GM12891 (cell line): Measurements from ENCODE around the gene GCNT2.
A peak's percentile ranks its signal among the peaks of the same experiment; 100 is the strongest.
"Not testable (repeated sequence)": the region's sequence is repeated elsewhere in the genome, so short reads cannot be mapped to it uniquely, and the experiment has no call there.

Experiments
- DNase-seq: peaks from one replicate; pipeline ENCODE4 v3.0.0; 2011; ENCODE audit warnings: low spot score; ENCODE audit not compliant: insufficient read length
- FAIRE-seq: peaks from 2 replicates; lab custom pipeline; 2011; peaks lifted over from hg19 to GRCh38; lab: Jason Lieb, UNC
- PAX5 ChIP-seq: IDR thresholded peaks from 2 replicates; pipeline ENCODE4 v1.6.1; 2011; ENCODE audit warnings: low read length, moderate library complexity, mild to moderate bottlenecking; ENCODE audit not compliant: insufficient read depth, severe bottlenecking
- POLR2A ChIP-seq: IDR thresholded peaks from 2 replicates; pipeline ENCODE4 v1.6.1; 2011; ENCODE audit warnings: low read depth, low read length, control low read depth
- POLR2AphosphoS5 ChIP-seq: IDR thresholded peaks from 2 replicates; pipeline ENCODE4 v1.6.1; 2011; ENCODE audit warnings: low read depth, low read length, control low read depth
- POU2F2 ChIP-seq: IDR thresholded peaks from 2 replicates; pipeline ENCODE4 v1.6.1; 2011; ENCODE audit warnings: low read depth, mild to moderate bottlenecking, control low read depth, low read length, moderate library complexity
- SPI1 ChIP-seq: IDR thresholded peaks from 2 replicates; pipeline ENCODE4 v1.6.1; 2011; ENCODE audit warnings: low read depth, low read length, control low read depth
- TAF1 ChIP-seq: IDR thresholded peaks from 2 replicates; pipeline ENCODE4 v1.6.1; 2011; ENCODE audit warnings: low read depth, low read length, control low read depth

GCNT2 gene

GRCh38 chr6:10559522-10560152 is 38.5 kb downstream of the GCNT2 start:
- DNase-seq (no peak), FAIRE-seq (no peak)
- no peak for TF ChIP-seq POU2F2
- no peak for TF ChIP-seq POLR2AphosphoS5
- TF ChIP-seq POLR2A, result no peak
- no peak for TF ChIP-seq PAX5
- TF ChIP-seq SPI1, result no peak
- TF ChIP-seq TAF1, result no peak

GRCh38 chr6:10561611-10562199 is 40.6 kb downstream of the GCNT2 start:
- FAIRE-seq (no peak), DNase-seq (no peak)
- TF ChIP-seq SPI1 (no peak), POLR2A (no peak), PAX5 (no peak), POLR2AphosphoS5 (no peak), TAF1 (no peak), POU2F2 (no peak)

GRCh38 chr6:10564975-10565673 is 44.0 kb downstream of the GCNT2 start:
- no peak for DNase-seq
- TF ChIP-seq TAF1 (no peak), PAX5 (no peak)
- no peak for FAIRE-seq

- TF ChIP-seq PAX5, result no peak
- TF ChIP-seq POLR2AphosphoS5, result no peak
- TF ChIP-seq POLR2A, result no peak
- TF ChIP-seq TAF1, result no peak
- TF ChIP-seq POU2F2, result no peak
- no peak for TF ChIP-seq SPI1
- no peak for DNase-seq
- no peak for FAIRE-seq
Observed at GRCh38 chr6:10565913-10566312, 44.8 kb downstream of the GCNT2 start.

- FAIRE-seq (no peak), DNase-seq (no peak)
Observed at GRCh38 chr6:10567256-10568026, 46.3 kb downstream of the GCNT2 start.

GRCh38 chr6:10569392-10570127 is 48.4 kb downstream of the GCNT2 start:
- DNase-seq, result no peak
- FAIRE-seq, result no peak

More at GRCh38 chr6:10567256-10568026, 46.3 kb downstream of the GCNT2 start:
- TF ChIP-seq POU2F2 (no peak), TAF1 (no peak), POLR2A (no peak), PAX5 (no peak), POLR2AphosphoS5 (no peak), SPI1 (no peak)

GRCh38 chr6:10575519-10575918 is 54.4 kb downstream of the GCNT2 start:
- DNase-seq, FAIRE-seq: not testable (repeated sequence)

More at GRCh38 chr6:10569392-10570127, 48.4 kb downstream of the GCNT2 start:
- no peak for TF ChIP-seq POLR2AphosphoS5
- TF ChIP-seq POLR2A, result no peak
- no peak for TF ChIP-seq PAX5
- no peak for TF ChIP-seq POU2F2
- no peak for TF ChIP-seq TAF1
- no peak for TF ChIP-seq SPI1

GRCh38 chr6:10576226-10576625 is 55.1 kb downstream of the GCNT2 start:
- DNase-seq (no peak), FAIRE-seq (peak; percentile 40)
- TF ChIP-seq POLR2AphosphoS5 (no peak), POLR2A (no peak), POU2F2 (no peak)

GRCh38 chr6:10577112-10577511 is 56.0 kb downstream of the GCNT2 start:
- FAIRE-seq (no peak), DNase-seq (no peak)
- TF ChIP-seq POLR2AphosphoS5 (no peak), PAX5 (no peak), SPI1 (no peak)
